Thyroid gland (tissue), 4 donors: ENCODE results near the gene OR14A16. TPM values are rescaled to one million over a fixed set of nuclear protein-coding genes. Genes with fewer than 3 reads are reported as not detected.

Experiments used
- DNase-seq, 2 donors: peaks; one replicate each; pipeline ENCODE4 v3.0.0-alpha.2; 2019
- H3K27ac ChIP-seq, 3 donors: fragments of 200-600 bp; sonication (generic); 1 replicate in 2 of 3; 2 replicates in 1 of 3; pipeline ENCODE4 v1.5.1; 2016 to 2019; ENCODE audit warnings: mild to moderate bottlenecking in 1 of 3, moderate library complexity in 1 of 3
- H3K27me3 ChIP-seq: fragments of 200-600 bp; sonication (generic); one replicate; pipeline ENCODE4 v1.5.1; 2019
- H3K36me3 ChIP-seq, 2 donors: fragments of 200-600 bp; sonication (generic); one replicate each; pipeline ENCODE4 v1.5.1; 2016 to 2019
- H3K4me1 ChIP-seq, 2 donors: fragments of 200-600 bp; sonication (generic); one replicate each; pipeline ENCODE4 v1.5.1; 2017 to 2019
- H3K4me3 ChIP-seq, 3 donors: fragments of 200-600 bp; sonication (generic); replicated peaks in 1 of 3; 1 replicate in 2 of 3; 2 replicates in 1 of 3; pipeline ENCODE4 v1.5.1; 2016; ENCODE audit warnings: mild to moderate bottlenecking in 1 of 3
- H3K9me3 ChIP-seq: fragments of 200-600 bp; sonication (generic); one replicate; pipeline ENCODE4 v1.5.1; 2017
- POLR2A ChIP-seq, 2 donors: fragments of 450-650 bp; IDR thresholded peaks; one replicate each; pipeline ENCODE4 v1.6.1; 2017; ENCODE audit warnings: antibody characterized with exemption in 2 of 2, mild to moderate bottlenecking in 2 of 2, moderate library complexity in 1 of 2
- WGBS, 2 donors: methylation state at CpG; one replicate each; pipeline ENCODE4 v1.1.5; 2017; 5-methylcytosine and 5-hydroxymethylcytosine counted together
- intact Hi-C: fragments of 100-400 bp; cut with DNase I; formaldehyde crosslinking; loops from one replicate; pipeline ENCODE4 v1.15.1; 2023
- total RNA-seq, 4 donors: library from RNA; depleted of rRNA; stranded (reverse); fragments of >200 nt; gene quantifications; one replicate each; pipeline ENCODE4 v1.2.3, GENCODE V29; 2016
- TF ChIP-seq, protein P1 (sequence below), 6 experiments: fragments of 200-600 bp in 3 of 6; fragments of 450-650 bp in 3 of 6; sonication (generic) in 3 of 6; IDR thresholded peaks; one replicate each; pipeline ENCODE4 v1.5.1; 2016 to 2019; ENCODE audit warnings: antibody characterized with exemption in 6 of 6, mild to moderate bottlenecking in 2 of 6, inconsistent platforms in 1 of 6, moderate library complexity in 1 of 6

The OR14A16 gene, protein sequence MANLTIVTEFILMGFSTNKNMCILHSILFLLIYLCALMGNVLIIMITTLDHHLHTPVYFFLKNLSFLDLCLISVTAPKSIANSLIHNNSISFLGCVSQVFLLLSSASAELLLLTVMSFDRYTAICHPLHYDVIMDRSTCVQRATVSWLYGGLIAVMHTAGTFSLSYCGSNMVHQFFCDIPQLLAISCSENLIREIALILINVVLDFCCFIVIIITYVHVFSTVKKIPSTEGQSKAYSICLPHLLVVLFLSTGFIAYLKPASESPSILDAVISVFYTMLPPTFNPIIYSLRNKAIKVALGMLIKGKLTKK
- not detected for total RNA-seq

DNA sequence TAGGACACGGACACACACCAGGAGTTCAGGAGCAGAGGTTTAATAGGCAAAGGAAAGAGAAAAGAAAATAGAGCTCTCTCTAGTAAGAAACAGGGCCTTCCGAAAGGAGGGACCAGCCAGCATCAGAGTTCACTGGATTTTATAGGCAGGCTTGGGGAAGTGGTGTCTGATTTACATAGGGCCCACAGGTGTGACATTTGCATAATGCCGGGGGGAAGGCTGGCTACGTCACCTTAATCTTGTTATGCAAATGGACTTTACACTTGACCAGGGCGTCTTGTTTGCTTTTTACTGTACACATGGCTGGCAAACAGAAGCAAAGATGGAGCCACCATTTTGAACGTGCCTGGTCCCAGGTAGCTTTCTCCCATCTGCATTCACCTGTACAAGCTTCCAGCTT, at the start of gene OR14A16:
OR14A16 (minus strand) TSS at position 97 of the 400 bp plus-strand sequence. CDS start 8,390 bp downstream, outside the sequence.
- DNase-seq = no peak
- Histone ChIP-seq H3K4me3 (no peak within 1 kb of the TSS), H3K4me1 (no peaks in the 10 kb centered on the region), H3K27me3 (no peaks in the 10 kb centered on the region), H3K27ac (no peak within 1 kb of the TSS), H3K9me3 (no peaks in the 10 kb centered on the region), H3K36me3 (no peaks in the 10 kb centered on the region)
- TF ChIP-seq, protein P1, sequence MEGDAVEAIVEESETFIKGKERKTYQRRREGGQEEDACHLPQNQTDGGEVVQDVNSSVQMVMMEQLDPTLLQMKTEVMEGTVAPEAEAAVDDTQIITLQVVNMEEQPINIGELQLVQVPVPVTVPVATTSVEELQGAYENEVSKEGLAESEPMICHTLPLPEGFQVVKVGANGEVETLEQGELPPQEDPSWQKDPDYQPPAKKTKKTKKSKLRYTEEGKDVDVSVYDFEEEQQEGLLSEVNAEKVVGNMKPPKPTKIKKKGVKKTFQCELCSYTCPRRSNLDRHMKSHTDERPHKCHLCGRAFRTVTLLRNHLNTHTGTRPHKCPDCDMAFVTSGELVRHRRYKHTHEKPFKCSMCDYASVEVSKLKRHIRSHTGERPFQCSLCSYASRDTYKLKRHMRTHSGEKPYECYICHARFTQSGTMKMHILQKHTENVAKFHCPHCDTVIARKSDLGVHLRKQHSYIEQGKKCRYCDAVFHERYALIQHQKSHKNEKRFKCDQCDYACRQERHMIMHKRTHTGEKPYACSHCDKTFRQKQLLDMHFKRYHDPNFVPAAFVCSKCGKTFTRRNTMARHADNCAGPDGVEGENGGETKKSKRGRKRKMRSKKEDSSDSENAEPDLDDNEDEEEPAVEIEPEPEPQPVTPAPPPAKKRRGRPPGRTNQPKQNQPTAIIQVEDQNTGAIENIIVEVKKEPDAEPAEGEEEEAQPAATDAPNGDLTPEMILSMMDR (IDR thresholded peaks at IDR 0.05) = no peak
- no peak for TF ChIP-seq POLR2A (IDR thresholded peaks at IDR 0.05)
- 72 to 80% methylated on average over 6 of the region's 6 CpGs for WGBS, 2 donors
- intact Hi-C loops = no loop called here

DNA sequence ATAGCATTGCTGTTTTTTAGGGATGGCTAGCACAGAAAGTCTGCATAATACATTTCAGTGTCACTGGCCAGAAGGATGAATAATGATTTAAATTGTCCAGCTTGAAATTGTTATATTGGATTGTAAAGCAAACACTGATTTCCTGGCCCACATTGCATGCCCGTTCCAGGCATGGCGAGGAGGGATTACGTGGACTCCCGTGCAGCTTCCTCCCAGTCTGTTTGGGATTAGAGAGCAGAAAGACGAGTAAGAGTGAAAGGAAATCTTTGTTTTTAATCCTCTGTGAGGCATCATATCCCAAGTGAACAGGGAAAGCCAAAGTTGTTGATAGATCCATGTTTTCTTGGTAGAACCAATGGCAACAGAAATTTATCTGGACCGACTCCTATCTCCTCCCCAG, 41.5 kb upstream of the OR14A16 start:
- TF ChIP-seq POLR2A (IDR thresholded peaks at IDR 0.05) = no peak
- TF ChIP-seq, protein P1 (IDR thresholded peaks at IDR 0.05) = no peak
- intact Hi-C loops = no loop called here
- H3K4me1 ChIP-seq = no peaks in the 10 kb centered on the region
- WGBS, 2 donors = 76 to 85% methylated on average over 6 of the region's 6 CpGs
- no peak overlapping the region for H3K4me3 ChIP-seq
- H3K36me3 ChIP-seq = peaks cover 43% of the 10 kb centered on the region in 2 donors
- H3K27ac ChIP-seq = no peak overlapping the region
- no peak for DNase-seq
- no peaks in the 10 kb centered on the region for H3K27me3 ChIP-seq
- no peaks in the 10 kb centered on the region for H3K9me3 ChIP-seq

DNA sequence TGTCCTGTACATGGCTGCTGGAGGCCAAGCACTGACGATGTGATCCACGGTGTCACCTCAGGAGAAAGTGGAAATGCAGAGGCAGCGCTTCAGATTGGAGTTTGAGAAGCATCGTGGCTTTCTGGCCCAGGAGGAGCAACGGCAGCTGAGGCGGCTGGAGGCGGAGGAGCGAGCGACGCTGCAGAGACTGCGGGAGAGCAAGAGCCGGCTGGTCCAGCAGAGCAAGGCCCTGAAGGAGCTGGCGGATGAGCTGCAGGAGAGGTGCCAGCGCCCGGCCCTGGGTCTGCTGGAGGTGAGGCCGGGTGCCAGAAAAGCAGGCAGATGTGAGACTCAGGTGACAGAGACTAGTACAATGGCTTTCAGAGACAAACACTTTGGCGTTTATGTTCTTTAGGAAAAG, 40.7 kb upstream of the OR14A16 start:
- Histone ChIP-seq H3K4me3 (no peak overlapping the region), H3K36me3 (peaks cover 37 to 42% of the 10 kb centered on the region in 2 donors), H3K4me1 (no peaks in the 10 kb centered on the region), H3K9me3 (no peaks in the 10 kb centered on the region), H3K27ac (no peak overlapping the region), H3K27me3 (no peaks in the 10 kb centered on the region)
- TF ChIP-seq POLR2A (IDR thresholded peaks at IDR 0.05) = no peak
- TF ChIP-seq, protein P1 (IDR thresholded peaks at IDR 0.05) = no peak
- WGBS, 2 donors = 90 to 92% methylated on average over 17 of the region's 17 CpGs
- intact Hi-C loops = no loop called here
- DNase-seq = no peak

DNA sequence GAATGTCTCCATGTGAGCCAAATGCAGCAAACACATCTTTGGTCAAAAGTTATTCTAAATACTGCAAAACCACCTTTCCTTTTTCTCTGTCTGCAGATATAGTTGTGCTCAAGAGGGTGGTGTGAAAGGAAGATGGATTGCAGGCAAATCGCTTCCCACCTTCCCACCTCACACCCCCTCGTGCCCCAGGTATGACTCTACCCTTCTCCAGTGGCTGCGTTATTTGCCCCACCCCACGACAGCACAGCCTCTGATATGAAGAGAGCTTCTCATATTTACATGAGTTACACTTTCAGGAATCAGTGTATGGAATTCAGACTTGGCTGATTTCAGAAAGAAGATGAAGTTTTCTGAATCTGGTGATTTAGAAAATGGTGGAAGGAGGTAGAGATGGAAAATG, 38.8 kb upstream of the OR14A16 start:
- H3K9me3 ChIP-seq = no peaks in the 10 kb centered on the region
- WGBS, 2 donors = 82 to 88% methylated on average over 4 of the region's 4 CpGs

More for the DNA sequence above, 38.8 kb upstream of the OR14A16 start:
- H3K4me1 ChIP-seq = no peaks in the 10 kb centered on the region
- intact Hi-C loops = no loop called here
- TF ChIP-seq, protein P1 (IDR thresholded peaks at IDR 0.05) = no peak
- no peak for TF ChIP-seq POLR2A (IDR thresholded peaks at IDR 0.05)
- no peak overlapping the region for H3K27ac ChIP-seq
- peaks cover 19 to 23% of the 10 kb centered on the region in 2 donors for H3K36me3 ChIP-seq
- H3K4me3 ChIP-seq = no peak overlapping the region
- DNase-seq = no peak
- H3K27me3 ChIP-seq = no peaks in the 10 kb centered on the region
